ENCODE measurements around the gene NRG3. TPM values are rescaled to one million over a fixed set of nuclear protein-coding genes. Genes with fewer than 3 reads are reported as not detected.

NRG3 gene
- total and polyA plus RNA-seq, 12 donors: 0.46 to 3.8 (median 1.3) TPM

DNA sequence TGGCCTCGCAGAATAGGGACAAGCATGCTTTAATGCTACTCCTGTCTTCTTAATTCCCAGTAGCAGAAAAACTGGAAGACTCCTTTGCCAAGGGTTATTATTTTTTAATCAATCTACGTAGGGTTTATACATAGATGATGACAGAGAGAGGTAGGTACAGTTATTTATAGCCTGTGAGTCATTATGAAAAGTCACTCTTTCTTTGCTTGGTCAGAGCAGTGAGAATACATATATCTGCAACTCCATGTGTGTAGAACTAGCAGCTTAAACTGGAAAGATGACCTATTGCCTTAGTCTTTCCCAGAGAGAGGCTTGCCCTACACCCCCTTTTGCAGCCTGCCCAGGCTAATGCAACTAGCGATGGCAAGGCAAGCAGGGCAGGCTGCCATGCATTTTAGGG, 1050.6 kb downstream of the NRG3 start:
- no peak for TF ChIP-seq POLR2A (IDR thresholded peaks at IDR 0.05)
- TF ChIP-seq, protein P1, sequence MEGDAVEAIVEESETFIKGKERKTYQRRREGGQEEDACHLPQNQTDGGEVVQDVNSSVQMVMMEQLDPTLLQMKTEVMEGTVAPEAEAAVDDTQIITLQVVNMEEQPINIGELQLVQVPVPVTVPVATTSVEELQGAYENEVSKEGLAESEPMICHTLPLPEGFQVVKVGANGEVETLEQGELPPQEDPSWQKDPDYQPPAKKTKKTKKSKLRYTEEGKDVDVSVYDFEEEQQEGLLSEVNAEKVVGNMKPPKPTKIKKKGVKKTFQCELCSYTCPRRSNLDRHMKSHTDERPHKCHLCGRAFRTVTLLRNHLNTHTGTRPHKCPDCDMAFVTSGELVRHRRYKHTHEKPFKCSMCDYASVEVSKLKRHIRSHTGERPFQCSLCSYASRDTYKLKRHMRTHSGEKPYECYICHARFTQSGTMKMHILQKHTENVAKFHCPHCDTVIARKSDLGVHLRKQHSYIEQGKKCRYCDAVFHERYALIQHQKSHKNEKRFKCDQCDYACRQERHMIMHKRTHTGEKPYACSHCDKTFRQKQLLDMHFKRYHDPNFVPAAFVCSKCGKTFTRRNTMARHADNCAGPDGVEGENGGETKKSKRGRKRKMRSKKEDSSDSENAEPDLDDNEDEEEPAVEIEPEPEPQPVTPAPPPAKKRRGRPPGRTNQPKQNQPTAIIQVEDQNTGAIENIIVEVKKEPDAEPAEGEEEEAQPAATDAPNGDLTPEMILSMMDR (IDR thresholded peaks at IDR 0.05): no peak
- no peaks in the 10 kb centered on the region for H3K27me3 ChIP-seq
- H3K9me3 ChIP-seq (replicated peaks in 1 of 3): no peaks in the 10 kb centered on the region
- H3K4me1 ChIP-seq (replicated peaks in 1 of 2): no peaks in the 10 kb centered on the region
- WGBS, 4 donors: 69 to 79% (median 74%) methylated on average over 3 of the region's 3 CpGs
- H3K4me3 ChIP-seq: no peak overlapping the region
- H3K27ac ChIP-seq: no peak overlapping the region
- intact Hi-C loops (cut with DNase I): no loop called here
- H3K36me3 ChIP-seq (replicated peaks in 1 of 2): no peaks in the 10 kb centered on the region
- DNase-seq: no peak

DNA sequence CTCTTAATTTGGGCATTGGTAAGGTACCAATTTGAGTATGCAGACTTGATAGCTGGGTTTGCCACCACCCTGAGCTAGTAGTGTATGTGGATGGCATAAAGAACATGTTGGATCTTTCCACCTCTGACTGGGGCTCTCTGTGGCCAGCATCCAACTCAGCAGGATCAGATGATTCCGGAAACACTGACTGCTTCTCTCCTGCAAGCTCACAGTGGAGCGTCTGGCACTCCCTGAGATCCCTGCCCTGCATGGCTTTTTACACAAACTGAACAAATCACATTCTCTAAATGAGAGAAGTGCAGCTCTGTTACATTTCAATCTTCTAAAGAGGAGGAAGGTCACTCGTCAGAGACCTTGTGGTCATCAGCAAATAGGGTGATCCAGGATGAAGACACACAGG, 1057.5 kb downstream of the NRG3 start:
- WGBS, 4 donors: 62 to 83% (median 73%) methylated on average over 2 to 3 of the region's 3 CpGs
- intact Hi-C loops (cut with DNase I): no loop called here
- TF ChIP-seq POLR2A (IDR thresholded peaks at IDR 0.05): no peak
- TF ChIP-seq, protein P1 (IDR thresholded peaks at IDR 0.05): no peak
- H3K4me1 ChIP-seq (replicated peaks in 1 of 2): no peaks in the 10 kb centered on the region
- no peaks in the 10 kb centered on the region for H3K9me3 ChIP-seq (replicated peaks in 1 of 3)
- peak in 1 of 7 donors; percentile 66 for DNase-seq
- H3K27me3 ChIP-seq: no peaks in the 10 kb centered on the region
- H3K4me3 ChIP-seq: no peak overlapping the region
- H3K36me3 ChIP-seq (replicated peaks in 1 of 2): no peaks in the 10 kb centered on the region
- H3K27ac ChIP-seq: peak overlapping the region in 1 of 5 donors; percentile 8

DNA sequence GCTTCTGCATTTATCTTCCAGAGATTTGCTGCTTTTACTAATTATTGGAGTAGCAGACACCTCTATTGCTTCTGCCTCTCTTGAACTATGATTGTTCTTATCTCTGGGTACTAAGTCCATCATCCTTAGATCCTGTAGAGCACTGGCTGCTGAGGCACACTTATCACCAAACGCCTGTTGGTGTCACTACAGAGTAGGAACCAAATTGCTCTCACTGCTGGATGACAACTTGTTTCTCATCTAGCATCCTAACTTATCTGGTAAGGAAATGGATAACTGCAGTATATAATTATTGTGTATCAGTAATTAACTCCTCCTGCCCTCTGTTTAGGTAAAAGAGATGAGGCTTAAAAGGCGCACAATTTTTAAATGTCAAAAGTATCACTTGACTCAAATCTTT, 1059.4 kb downstream of the NRG3 start:
- intact Hi-C loops (cut with DNase I): no loop called here
- Histone ChIP-seq H3K4me3 (no peak overlapping the region), H3K4me1 (replicated peaks in 1 of 2) (no peaks in the 10 kb centered on the region), H3K9me3 (replicated peaks in 1 of 3) (no peaks in the 10 kb centered on the region), H3K27ac (no peak overlapping the region), H3K36me3 (replicated peaks in 1 of 2) (no peaks in the 10 kb centered on the region), H3K27me3 (no peaks in the 10 kb centered on the region)
- TF ChIP-seq, protein P1 (IDR thresholded peaks at IDR 0.05): no peak
- no peak for TF ChIP-seq POLR2A (IDR thresholded peaks at IDR 0.05)
- WGBS, 4 donors: 48 to 65% (median 58%) methylated on average over 2 of the region's 2 CpGs
- no peak for DNase-seq

DNA sequence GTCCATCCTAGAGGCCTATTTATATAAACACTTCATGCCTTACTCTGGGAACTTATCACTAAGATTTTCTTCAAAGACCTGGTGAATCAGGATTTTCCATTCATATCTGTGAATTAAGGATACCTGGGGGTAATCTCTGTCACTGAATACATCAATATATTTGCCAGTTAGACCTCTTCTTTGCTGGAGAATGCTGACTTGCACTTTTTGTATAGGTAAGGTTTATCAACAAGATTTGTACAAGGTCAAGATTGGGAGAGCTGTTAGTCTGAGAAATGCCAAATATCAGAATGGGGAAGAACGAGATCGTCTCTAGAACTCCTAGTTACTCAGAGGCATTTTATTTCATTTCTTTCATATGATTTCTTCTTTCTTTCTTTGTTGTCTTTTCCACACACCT, 1060.0 kb downstream of the NRG3 start:
- Histone ChIP-seq H3K27ac (no peak overlapping the region), H3K27me3 (no peaks in the 10 kb centered on the region), H3K4me1 (replicated peaks in 1 of 2) (no peaks in the 10 kb centered on the region), H3K9me3 (replicated peaks in 1 of 3) (no peaks in the 10 kb centered on the region), H3K36me3 (replicated peaks in 1 of 2) (no peaks in the 10 kb centered on the region), H3K4me3 (no peak overlapping the region)
- intact Hi-C loops (cut with DNase I): no loop called here
- no peak for DNase-seq
- TF ChIP-seq POLR2A (IDR thresholded peaks at IDR 0.05): no peak
- TF ChIP-seq, protein P1 (IDR thresholded peaks at IDR 0.05): no peak
- 79 to 85% (median 84%) methylated on average over 2 of the region's 2 CpGs for WGBS, 4 donors
